ENCODE measurements around the gene LPAR2. TPM values are rescaled to one million over a fixed set of nuclear protein-coding genes. Genes with fewer than 3 reads are reported as not detected.

The LPAR2 gene
- total RNA-seq, 1 experiment from 2014 or later, result 0.72 TPM

DNA sequence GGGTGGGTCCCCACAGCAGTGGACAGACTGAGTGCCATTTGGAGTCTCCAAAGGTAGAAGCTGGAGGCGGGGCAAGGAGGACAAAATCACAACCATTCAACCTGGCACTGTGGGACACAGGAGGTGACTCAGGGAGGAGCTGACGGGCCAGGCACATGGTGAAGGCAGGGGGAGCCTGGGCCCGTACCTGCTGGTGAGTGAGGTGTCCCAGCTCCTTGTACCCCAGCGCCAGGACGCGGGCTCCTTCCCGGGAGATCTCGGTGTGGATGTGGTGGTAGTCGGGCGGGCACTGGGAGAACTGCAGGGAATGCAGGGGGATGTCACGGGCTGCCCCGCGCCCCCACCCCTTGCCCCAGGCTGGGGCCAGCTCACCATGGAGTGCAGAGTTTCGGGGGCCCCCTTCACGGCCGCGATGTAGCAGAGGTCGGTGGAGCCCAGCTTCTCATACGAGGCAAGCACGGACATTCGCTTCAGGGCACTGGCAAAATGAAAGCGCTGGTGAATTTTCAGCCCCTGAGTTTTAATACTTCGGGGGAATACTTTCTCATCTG, 25.7 kb upstream of the LPAR2 start:
- no peak for DNase-seq (ENCODE audit: low spot score)

DNA sequence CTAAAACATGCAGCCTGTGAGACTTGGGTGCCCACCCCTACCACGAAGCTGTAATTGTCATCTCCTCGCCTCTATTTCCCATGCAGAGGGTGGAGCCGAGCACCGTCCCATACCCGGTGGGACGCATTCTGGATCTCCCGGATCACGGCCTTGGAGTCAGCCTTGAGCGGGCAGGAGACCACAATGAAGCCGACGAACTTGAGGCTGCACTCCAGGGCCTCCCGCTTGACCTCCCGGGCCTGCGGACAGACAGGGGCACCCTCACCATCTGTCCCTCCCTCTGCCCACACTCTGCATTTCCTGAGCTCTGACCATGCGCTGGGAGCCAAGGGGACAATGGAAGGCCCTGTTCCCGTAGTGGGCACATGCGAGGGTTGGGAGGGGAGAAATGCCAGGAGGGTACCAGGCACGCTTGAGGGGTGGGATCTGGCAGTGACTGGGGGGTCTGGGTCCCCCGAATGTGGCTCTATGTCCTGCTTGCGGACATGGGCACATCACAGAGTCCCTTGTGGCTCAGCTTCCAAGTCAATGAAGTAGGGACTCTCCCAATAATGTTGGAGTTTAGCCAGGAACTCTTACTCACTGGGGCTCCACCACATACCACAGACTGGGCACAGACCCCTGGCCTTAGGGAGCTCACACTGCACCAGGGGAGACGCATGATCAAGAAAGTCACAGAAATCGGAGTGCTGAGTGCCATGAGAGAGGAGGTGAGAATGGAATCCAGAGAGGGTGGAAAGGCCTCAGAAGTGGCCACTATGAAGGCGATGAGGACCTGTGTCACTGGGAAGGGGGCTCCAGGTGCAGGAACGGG, 24.7 kb upstream of the LPAR2 start:
- DNase-seq (ENCODE audit: low spot score), result no peak

DNA sequence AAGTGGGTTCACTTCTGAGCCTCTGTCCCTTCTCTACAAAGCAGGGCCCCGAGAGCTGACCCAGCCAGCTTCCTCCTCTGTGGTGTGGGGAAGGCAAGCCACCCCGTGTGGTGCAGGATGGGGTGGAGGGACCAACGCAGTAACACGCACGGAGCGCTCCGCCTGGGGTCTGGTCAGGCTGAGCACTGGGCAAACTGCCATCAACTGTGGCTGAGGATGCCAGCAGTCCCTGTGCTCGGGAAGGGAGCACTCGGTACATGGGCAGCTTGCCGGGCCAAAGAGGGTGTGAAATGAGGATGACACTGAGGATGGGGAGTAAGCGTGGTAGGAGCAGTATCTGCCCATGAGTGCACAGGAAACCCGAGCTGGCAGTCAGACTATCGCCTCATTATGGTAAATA, 23.1 kb upstream of the LPAR2 start:
- DNase-seq (ENCODE audit: low spot score), result no peak

DNA sequence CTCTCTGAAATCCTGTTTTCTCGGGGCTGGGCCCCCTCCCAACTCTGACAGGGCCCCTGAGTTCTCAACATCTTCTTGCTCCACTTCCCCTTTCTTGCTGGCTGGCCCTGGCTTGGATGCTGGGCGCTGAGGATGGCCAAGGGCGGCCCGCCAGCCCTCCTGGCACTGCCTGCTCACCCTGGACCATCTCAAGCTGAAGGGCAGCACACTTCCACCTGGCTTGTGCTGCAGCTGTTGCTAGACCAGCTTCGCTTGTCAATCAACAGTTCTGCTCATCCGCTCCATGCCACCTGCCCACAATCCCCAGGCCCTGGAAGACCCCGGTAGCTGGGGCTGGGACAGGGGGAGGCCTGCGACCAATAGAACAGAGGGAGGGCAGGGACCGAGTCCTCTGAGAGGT, 22.3 kb upstream of the LPAR2 start:
- no peak for DNase-seq (ENCODE audit: low spot score)

DNA sequence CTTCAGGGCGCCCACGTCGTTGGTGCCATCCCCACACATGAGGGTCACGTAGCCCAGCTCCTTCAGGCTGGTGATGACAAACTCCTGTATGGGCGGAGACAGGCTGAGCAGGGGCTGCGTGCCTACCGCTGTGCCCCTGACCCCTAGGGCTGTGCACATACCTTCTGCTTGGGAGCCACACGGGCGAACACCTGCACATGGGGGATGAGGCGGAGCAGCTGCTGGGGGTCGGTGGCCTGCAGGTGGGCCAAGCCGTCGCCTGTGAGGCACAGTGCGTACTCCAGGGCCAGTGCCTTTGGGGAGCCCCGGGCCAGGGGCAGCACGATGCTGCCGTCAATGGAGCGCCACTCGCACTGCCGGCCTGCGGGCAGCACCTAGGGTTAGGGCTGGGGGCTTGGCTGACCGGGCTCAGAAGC, 21.6 kb upstream of the LPAR2 start:
- DNase-seq (ENCODE audit: low spot score), result no peak

DNA sequence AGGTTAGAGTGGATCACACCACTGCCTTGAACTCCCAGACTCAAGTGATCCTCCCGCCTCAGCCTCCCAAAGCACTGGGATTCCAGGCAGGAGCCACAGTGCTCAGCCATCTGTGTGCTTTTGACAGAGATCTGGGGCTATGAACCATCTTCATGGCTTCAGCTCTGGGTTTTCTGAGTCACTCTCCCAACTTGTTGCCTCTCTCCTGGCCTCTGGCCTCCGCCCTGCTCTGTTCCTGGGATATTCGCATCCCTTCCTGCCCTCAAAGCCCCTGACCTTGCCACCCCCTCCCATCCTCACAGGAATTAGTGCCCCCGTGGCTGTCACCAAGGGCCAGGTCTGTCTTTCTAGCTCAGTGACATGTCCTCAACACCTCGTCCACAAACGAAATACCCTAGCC, 21.1 kb upstream of the LPAR2 start:
- DNase-seq (ENCODE audit: low spot score), result no peak

DNA sequence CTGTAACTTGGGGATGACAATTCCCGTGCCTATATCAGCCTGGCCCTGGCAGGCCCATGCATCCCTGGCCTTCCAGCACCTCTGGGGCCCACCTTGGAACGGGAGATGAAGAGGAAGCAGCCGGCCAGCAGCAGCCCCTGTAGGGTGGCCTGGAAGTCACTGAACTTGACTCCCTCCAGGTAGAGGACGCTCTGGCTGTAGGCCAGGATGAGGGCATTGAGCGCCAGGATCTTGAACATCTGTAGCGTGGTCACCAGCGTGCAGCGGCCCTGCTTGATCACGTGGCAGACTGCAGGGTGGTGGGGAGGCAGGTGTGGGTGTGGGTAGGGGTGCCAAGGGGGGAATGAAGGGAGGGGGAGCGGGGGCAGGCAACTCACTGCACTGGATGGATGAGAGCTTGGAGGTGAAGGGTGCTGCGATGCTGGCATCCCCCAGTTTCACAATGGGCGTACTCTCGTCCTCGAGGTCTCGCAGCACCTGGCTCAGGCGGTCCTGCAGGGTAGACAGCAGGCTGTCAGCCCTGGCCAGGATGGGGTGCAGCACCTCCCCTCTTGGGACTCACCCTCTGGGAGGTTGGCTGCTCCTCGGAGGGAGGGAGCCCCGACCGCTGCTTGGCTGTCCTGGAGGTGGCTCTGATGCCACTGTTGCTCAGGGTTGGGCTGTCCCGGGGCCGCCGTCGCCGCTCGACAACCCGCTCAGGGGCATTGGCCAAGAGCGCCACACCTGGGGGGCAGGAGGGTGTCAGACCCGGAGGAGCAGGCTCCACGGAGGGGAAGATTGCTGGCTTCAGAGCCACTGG, 19.2 kb upstream of the LPAR2 start:
- DNase-seq (ENCODE audit: low spot score), result no peak

DNA sequence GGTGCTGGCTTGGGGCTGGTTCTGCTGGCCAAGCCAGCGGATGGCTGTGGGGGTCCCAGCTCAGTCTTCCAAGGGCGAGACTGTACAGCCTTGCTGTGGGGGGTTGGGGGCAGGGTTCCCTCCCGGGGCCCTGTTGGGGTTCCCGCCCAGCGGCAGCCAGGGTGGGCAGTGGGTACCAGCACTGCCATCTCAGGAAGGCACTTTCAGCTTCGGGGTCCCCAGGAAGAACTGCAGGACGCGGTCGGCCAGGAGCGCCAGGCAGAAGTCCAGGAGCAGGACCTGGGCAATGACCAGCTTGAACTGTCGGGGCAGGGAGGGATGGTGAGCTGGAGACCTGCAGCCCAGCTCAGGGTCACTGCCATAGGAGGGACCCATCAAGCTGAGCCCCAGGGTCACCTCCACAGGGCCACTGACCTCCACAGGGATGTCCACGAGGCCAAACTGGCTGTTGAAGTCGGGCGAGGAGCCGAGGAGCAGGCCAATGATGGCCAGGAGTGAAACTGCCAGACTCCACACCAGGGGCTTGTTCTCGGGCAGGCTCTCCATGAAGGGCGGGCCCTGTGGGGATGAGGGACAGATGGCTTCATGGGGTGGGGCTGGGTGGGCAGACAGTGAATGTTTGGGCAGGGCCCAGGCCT, 17.3 kb upstream of the LPAR2 start:
- DNase-seq (ENCODE audit: low spot score), result no peak

DNA sequence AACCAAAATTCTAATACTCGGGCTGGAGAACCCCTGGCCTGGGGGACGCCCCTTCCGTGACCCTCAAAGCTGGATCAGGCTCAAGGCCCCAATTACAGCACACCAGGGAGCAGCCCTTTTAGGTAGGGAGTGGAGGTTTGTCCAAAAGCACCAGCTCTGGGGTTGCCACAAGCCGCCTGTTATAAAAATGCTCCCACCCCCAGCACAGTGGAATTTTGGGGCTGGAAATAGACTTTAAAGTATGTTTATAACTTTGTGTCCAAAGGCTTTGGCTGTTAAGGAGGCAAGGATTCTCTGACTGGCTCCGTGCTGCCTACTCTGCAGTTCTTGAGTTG, 16.0 kb upstream of the LPAR2 start:
- no peak for DNase-seq (ENCODE audit: low spot score)

DNA sequence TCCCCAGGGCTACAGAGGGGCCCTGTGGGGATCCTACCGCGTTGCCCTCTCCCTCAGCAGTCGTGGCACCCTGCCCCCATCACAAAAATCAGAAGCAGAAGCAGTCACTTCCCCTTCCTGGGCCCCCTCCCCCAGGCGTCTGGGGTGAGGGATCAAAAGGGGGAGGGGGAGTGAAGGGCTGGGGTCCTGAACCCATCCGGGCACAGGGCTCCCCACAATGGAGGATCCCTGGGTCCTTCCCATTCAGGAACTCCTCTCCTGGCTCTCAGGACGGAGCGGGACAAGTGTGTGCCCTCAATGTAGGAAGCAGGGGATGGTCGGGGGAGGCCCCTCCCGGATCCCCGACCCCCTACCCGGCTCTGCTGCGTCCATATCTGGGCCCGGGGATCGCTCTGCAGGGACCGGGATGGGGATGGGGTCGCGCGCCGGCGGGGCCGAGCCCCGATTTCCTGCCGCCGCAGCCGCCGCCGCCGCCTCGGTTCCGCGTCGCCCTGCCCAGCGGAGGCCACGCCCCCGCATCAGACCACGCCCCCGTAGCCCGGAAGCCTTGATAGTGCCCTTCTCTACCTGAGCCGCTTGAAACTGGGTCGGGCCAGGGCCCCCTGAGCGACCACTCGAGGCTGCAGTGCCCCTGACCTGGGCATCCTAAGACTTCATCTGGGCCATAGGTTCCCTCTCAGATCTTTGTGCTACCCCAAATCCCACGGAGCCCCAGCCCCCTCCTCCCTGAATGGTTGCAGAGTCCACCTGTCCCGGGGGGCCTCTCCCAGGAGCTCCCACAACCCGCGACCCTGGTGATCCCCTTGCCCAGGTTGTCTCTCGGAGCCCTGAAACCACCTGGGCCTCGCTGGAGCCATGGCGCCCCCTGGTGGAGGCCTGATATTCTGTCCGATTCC, 15.4 kb upstream of the LPAR2 start, which contains the start of gene GMIP:
Gene GMIP (minus strand): TSS at position 500 of the 896 bp plus-strand sequence. CDS start 128 bp downstream, at position 372.
- DNase-seq (ENCODE audit: low spot score), result peak; percentile 30

DNA sequence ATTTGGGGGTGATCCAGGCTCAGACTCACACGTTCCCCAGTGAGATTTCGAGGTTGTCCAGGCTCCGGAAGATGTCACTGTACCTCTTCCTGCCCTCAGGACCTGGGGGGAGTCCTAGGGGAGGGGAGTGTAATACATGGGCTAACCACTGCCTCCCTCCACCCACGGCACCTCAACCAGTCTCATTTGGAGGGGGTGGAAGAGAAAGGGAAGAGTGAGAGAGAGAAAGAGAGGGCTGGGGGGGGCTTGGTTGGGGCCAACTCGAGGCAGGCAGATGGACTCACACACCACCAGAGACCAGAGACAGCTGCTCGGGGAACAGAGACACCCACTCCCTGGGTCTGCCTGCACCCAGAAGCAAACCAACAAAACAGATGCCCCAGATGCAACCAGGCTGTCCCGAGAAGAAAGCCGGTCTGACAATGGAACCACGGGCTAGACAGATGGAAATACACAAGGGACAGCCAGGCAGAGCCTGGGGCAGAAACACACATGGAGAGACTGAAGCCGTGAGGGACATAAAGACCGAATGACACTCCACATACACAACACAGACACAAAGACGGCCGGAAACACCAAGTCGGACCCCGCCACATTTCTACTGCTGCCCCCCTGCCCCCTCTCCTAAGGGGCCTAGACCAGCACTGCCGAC, 14.6 kb upstream of the LPAR2 start:
- DNase-seq (ENCODE audit: low spot score), result no peak

DNA sequence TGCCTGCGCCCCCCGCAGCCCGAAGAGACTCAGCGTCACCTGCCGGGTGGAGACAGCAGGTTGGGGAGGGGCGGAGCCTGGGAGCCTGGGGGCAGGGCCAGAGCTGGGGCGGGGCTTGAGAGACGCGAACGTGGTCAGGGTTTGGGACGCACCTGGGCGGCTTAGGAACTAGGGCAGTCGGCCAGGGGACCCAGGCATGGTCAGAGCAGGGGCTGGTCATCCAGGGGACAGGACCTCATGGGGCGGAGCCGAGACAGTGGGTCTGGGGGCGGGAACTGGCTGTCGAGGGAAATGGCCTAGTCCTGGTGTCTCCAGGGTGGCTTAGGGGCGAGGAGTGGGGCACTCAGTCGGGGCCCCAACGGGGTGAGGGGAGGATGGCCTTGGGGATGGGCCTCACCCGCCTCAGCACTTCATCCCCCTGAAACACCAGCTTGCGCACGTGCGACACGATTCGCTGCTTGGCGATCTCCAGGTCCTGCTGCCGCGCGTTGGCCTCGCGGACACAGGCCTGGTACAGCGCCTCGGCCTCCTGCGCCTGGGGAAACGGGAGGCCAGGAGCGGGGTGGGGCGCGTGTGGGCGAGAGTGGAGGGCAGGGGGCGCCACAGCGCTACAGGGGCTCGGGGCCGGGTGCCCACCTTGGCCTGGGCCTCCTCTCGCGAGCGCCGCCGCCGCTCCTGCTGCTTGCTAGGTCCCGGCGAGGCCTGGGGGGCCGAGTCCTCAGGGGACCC, 9.7 kb upstream of the LPAR2 start:
- no peak for DNase-seq (ENCODE audit: low spot score)

DNA sequence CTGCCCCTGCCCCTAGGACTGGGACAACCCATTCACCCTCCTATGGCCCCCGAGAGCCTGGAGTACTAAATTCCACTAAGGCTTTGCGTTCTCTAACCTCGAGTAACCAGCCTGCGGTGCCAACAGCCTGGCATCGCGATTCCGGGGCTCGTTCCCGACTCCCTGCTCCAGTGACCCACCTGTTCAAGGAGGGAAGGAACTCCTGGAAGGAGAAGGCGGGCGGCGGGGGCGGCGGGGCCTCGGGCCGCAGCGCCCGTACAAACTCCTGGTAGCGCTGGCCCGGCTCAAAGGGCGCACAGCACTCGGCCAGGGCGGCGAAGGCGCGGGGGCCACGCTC, 9.1 kb upstream of the LPAR2 start:
- no peak for DNase-seq (ENCODE audit: low spot score)

DNA sequence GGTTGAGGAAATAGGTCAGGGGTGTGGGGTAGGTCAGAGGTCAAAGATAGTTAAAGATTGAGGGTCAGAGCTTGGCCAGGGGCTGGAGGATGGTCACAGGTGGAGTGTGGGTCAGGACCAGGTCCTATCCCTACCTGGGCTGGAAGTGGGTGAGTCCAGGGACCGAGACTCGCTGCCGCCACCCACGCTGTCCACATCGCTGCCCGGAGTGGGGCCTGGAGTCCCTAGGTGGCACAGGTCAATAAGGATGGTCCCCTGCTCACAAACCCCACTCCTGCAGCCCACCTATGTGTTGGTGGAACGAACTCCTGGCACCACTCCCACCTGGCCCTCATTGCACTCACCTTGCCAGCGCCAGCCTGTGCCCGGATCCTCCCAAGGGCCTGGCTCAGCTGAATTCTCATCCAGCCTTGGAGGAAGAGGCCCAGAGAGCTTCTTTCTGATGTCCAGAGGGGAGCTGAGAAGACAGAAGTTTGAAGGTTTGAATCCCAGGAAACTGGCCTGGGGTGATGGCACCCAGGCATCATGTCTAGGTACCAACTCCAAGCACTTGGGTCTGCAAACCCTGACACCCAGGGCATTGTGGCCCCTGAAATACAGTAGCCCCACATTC, 8.7 kb upstream of the LPAR2 start:
- DNase-seq (ENCODE audit: low spot score), result no peak

DNA sequence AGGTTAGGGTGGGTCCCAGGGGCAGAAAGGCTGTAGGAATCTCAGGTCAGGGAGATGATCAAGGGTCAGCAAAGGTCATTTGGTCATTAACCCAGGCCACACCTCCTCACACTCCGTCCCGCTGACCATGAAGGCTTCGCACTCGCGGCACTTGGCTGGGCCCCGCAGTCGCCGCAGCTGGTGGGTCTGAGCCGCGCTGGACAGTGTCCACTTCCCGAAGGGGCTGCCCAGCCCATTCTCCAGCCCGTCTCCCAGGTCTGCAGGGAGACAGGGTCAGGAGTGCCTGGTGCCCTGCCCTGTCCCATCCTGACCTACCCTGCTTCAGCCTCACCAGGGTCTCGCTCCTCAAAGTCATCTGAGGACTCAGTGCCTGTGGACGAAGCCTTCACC, 7.3 kb upstream of the LPAR2 start:
- DNase-seq (ENCODE audit: low spot score), result no peak

DNA sequence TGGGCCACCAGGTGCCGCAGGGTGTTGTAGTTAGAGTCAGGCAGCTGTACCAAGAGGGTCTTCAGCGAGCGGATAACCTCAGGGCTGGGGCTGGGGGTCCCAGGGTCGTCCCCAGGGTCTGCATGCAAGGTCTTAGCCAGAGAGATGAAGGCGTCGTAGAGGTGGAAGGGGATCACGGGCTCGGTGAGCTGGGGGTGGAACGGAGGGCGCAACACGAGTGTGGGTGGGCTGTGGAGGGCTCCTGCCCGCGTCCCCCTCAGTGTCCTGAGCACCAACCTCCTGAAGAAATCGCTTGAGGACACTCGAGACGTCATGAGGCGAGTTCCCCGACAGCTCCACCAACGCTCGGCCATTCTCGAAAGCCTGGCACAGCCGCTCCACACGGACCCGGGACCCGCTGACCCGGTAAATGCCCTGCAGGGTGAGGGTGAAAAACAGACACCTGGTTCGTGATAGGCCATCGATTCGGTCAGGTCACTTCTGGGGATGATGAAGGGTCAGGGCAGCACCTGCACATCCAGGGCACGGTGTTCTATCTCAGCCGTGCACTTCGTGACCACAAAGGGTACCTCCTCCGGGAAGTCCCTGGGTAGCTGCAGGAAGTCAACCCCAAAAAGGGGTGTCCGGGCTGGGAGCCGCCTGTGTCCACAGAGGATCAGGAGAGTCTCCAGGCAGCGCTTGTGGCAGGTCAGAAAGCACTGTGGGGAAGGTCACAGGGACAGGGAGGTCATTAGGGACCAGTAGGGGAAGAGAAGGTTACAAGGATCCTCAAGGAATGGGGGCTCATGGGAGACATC, 6.7 kb upstream of the LPAR2 start:
- no peak for DNase-seq (ENCODE audit: low spot score)

DNA sequence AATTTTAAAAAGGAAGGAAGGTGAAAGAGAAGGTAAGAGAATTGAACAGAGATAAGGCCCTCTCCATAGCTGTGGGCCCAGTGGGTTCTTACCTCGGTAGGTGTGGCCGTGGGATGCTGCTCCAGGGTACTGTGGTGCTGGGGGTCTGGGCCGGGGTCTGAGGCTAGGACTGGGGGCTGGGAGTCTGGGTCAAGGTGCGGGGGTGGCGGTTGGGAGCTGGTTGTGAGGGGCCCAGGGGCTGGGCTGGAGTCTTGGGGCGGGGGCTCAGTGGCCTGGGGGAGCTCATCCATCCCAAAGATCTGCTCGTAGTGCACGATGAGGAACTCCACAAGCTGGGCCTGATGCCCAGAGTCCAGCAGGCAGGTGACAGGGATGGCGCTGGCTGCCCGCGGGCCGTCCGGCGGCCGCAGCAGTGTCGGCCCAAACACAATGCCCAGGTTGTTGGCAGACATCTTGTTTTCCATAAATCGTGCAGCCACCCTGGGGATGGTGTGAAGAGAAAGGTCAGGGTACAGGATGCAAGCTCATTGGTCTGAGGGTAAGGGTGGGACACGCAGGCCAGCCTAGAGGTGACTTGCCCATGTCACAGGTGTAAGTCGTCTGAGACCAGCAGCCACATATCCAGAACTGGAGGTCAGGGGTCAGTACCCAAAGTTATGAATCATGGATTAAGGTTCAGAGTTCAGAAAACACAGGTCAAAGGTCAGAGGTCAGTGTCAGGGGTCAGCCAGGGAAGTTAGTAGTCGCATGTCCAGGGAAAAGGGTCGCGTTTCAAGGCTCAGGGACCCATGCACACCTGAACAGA, 5.9 kb upstream of the LPAR2 start:
- DNase-seq (ENCODE audit: low spot score), result no peak

DNA sequence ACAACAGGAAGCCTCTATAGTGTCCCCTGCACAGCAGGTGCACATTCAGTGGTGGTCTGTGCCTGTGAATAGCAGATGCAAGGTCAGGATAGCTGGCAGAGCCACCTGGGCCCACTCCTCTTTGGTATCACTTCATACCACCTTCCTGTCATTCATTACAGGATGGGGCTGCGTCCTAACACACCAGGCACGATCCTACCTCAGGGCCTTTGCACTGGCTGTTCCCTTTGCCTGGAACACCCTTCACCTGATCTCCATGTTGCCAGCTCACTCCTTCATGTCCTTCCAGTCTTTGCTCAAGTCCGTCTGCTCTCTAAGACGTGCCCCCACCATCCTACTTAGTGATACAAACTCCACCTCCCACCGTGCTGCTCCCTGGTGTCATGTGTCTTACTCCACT, 4.6 kb upstream of the LPAR2 start:
- no peak for DNase-seq (ENCODE audit: low spot score)

Data from H4 (cell line).